Breast epithelium (tissue), 4 donors: ENCODE data around the gene CFAP45. TPM values are rescaled to one million over a fixed set of nuclear protein-coding genes. Genes with fewer than 3 reads are reported as not detected.

Experiments used
- DNase-seq, 2 donors: peaks; one replicate each; pipeline ENCODE4 v3.0.0-alpha.2; 2019; ENCODE audit warnings: low spot score in 2 of 2
- H3K27ac ChIP-seq, 2 donors: fragments of 200-600 bp; sonication (generic) in 1 of 2; one replicate each; pipeline ENCODE4 v1.5.1; 2016 to 2019; ENCODE audit warnings: mild to moderate bottlenecking in 1 of 2
- H3K27me3 ChIP-seq, 2 donors: fragments of 200-600 bp; sonication (generic) in 1 of 2; one replicate each; pipeline versions ENCODE4 v1.5.1 to v1.6.0; 2017 to 2019; ENCODE audit warnings: control low read depth in 1 of 2, mild to moderate bottlenecking in 1 of 2
- H3K36me3 ChIP-seq: fragments of 200-600 bp; one replicate; pipeline ENCODE4 v1.5.1; 2019
- H3K4me1 ChIP-seq, 2 donors: fragments of 200-600 bp; sonication (generic); one replicate each; pipeline ENCODE4 v1.5.1; 2016 to 2019; ENCODE audit warnings: control low read depth in 1 of 2
- H3K4me3 ChIP-seq, 3 donors: fragments of 200-600 bp; sonication (generic); 1 replicate in 2 of 3; 2 replicates in 1 of 3; pipeline ENCODE4 v1.5.1; 2016 to 2019; ENCODE audit warnings: mild to moderate bottlenecking in 3 of 3, moderate library complexity in 2 of 3
- H3K9me3 ChIP-seq, 2 donors: fragments of 200-600 bp; sonication (generic) in 1 of 2; one replicate each; pipeline ENCODE4 v1.5.1; 2016 to 2019; ENCODE audit warnings: control low read depth in 1 of 2
- CTCF ChIP-seq, 3 donors: fragments of 450-650 bp; IDR thresholded peaks; one replicate each; pipeline ENCODE4 v1.5.1; 2016 to 2017; ENCODE audit warnings: antibody characterized with exemption in 3 of 3, mild to moderate bottlenecking in 3 of 3, moderate library complexity in 3 of 3
- POLR2A ChIP-seq: fragments of 450-650 bp; IDR thresholded peaks from one replicate; pipeline ENCODE4 v1.6.1; 2016; ENCODE audit warnings: antibody characterized with exemption, mild to moderate bottlenecking, moderate library complexity
- POLR2AphosphoS5 ChIP-seq, 3 donors: sonication (generic); formaldehyde crosslinking; IDR thresholded peaks; one replicate each; pipeline ENCODE4 v1.6.1; 2017; ENCODE audit warnings: antibody characterized with exemption in 3 of 3
- intact Hi-C: fragments of 100-400 bp; cut with DNase I; formaldehyde crosslinking; loops from one replicate; pipeline ENCODE4 v1.15.1; 2023; ENCODE audit warnings: low total_unique reads
- total RNA-seq, 3 donors: library from RNA; depleted of rRNA; stranded (reverse); fragments of >200 nt; gene quantifications; one replicate each; pipeline ENCODE4 v1.1.0, GENCODE V29; 2016

CFAP45 gene
- total RNA-seq, 3 donors from 2014 or later = 0.80 to 2.6 (median 2.6) TPM

GRCh38 chr1:159825564-159825963 is 74.4 kb downstream of the CFAP45 start:
- Histone ChIP-seq H3K9me3 (no peaks in the 10 kb centered on the region), H3K4me1 (no peaks in the 10 kb centered on the region), H3K36me3 (no peaks in the 10 kb centered on the region), H3K4me3 (no peak overlapping the region), H3K27me3 (peaks cover 0 to 7% of the 10 kb centered on the region in 2 donors), H3K27ac (no peak overlapping the region)
- intact Hi-C loops = no loop called here
- no peak for TF ChIP-seq POLR2A
- TF ChIP-seq POLR2AphosphoS5 (IDR thresholded peaks at IDR 0.05) = no peak
- no peak for TF ChIP-seq CTCF (IDR thresholded peaks at IDR 0.05)
- DNase-seq = no peak

- H3K4me3 ChIP-seq = no peak overlapping the region
- DNase-seq = no peak
- no peak overlapping the region for H3K27ac ChIP-seq
- no peaks in the 10 kb centered on the region for H3K4me1 ChIP-seq
- no peaks in the 10 kb centered on the region for H3K36me3 ChIP-seq
- peaks cover 0 to 7% of the 10 kb centered on the region in 2 donors for H3K27me3 ChIP-seq
- intact Hi-C loops = no loop called here
- no peaks in the 10 kb centered on the region for H3K9me3 ChIP-seq
- TF ChIP-seq CTCF (IDR thresholded peaks at IDR 0.05) = no peak
- TF ChIP-seq POLR2A = no peak
Observed at GRCh38 chr1:159823406-159823805, 76.6 kb downstream of the CFAP45 start.

Other genes starting within 250 kb of the CFAP45 start
- under 1 TPM in 2 of 3 donors, not detected in 1; 0.33 to 0.48 TPM for gene CRP, start 185.6 kb downstream of the CFAP45 start, total RNA-seq
- gene DUSP23, start 119.2 kb downstream of the CFAP45 start, total RNA-seq = 100 to 1,000 TPM in 2 of 3 donors, 10 to 100 TPM in 1; 92.7 to 187 (median 147) TPM
- gene FCRL6, start 97.8 kb downstream of the CFAP45 start, total RNA-seq = 1 to 10 TPM in 1 of 3 donors, under 1 TPM in 2; 0.80 to 2.8 (median 0.98) TPM
- 10 to 100 TPM in 2 of 3 donors, 1 to 10 TPM in 1; 2.3 to 15.4 (median 12.3) TPM for gene SLAMF8, start 73.3 kb downstream of the CFAP45 start, total RNA-seq
- gene VSIG8, start 37.5 kb downstream of the CFAP45 start, total RNA-seq = under 1 TPM in 2 of 3 donors, not detected in 1; 0.15 to 0.16 TPM
- 100 to 1,000 TPM; 195 to 259 (median 231) TPM for gene TAGLN2, start 25.3 kb upstream of the CFAP45 start, total RNA-seq
- gene IGSF9, start 45.4 kb upstream of the CFAP45 start, total RNA-seq = 1 to 10 TPM in 2 of 3 donors, not detected in 1; 5.9 to 8.0 TPM
- not detected for gene SLAMF9, start 54.1 kb upstream of the CFAP45 start, total RNA-seq
- 1 to 10 TPM; 4.9 to 8.2 (median 5.1) TPM for gene PIGM, start 131.8 kb upstream of the CFAP45 start, total RNA-seq
- under 1 TPM in 1 of 3 donors, not detected in 2; 0.15 TPM for gene KCNJ10, start 170.0 kb upstream of the CFAP45 start, total RNA-seq
- not detected for gene KCNJ9, start 181.4 kb upstream of the CFAP45 start, total RNA-seq
- gene IGSF8, start 198.5 kb upstream of the CFAP45 start, total RNA-seq = 10 to 100 TPM; 21.0 to 35.7 (median 24.5) TPM
- 100 to 1,000 TPM in 1 of 3 donors, 1 to 10 TPM in 2; 3.9 to 229 (median 6.4) TPM for gene ATP1A2, start 215.6 kb upstream of the CFAP45 start, total RNA-seq